Measurements from ENCODE around the gene VPS13D. TPM values are rescaled to one million over a fixed set of nuclear protein-coding genes. Genes with fewer than 3 reads are reported as not detected.

VPS13D gene
- total and polyA plus RNA-seq, 11 donors, result 32.1 to 301 (median 90.7) TPM

- H3K36me3 ChIP-seq, result peaks cover 0 to 94% (median 63%) of the 10 kb centered on the region in 9 donors
- ATAC-seq (no peak), DNase-seq (no peak)
- H3K4me3 ChIP-seq, result no peak overlapping the region
- peaks cover 0 to 9% (median 0%) of the 10 kb centered on the region in 12 donors for H3K9me3 ChIP-seq
- no peaks in the 10 kb centered on the region for H3K27me3 ChIP-seq
- WGBS, 4 donors, result 69 to 76% (median 73%) methylated on average over 5 of the region's 5 CpGs
- H3K27ac ChIP-seq, result no peak overlapping the region
- intact Hi-C loops (cut with DNase I), result no loop called here
- TF ChIP-seq, protein P1, sequence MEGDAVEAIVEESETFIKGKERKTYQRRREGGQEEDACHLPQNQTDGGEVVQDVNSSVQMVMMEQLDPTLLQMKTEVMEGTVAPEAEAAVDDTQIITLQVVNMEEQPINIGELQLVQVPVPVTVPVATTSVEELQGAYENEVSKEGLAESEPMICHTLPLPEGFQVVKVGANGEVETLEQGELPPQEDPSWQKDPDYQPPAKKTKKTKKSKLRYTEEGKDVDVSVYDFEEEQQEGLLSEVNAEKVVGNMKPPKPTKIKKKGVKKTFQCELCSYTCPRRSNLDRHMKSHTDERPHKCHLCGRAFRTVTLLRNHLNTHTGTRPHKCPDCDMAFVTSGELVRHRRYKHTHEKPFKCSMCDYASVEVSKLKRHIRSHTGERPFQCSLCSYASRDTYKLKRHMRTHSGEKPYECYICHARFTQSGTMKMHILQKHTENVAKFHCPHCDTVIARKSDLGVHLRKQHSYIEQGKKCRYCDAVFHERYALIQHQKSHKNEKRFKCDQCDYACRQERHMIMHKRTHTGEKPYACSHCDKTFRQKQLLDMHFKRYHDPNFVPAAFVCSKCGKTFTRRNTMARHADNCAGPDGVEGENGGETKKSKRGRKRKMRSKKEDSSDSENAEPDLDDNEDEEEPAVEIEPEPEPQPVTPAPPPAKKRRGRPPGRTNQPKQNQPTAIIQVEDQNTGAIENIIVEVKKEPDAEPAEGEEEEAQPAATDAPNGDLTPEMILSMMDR (IDR thresholded peaks at IDR 0.05), result no peak
- TF ChIP-seq POLR2A (IDR thresholded peaks at IDR 0.05), result no peak
- H3K4me1 ChIP-seq, result peaks cover 0 to 28% (median 0%) of the 10 kb centered on the region in 12 donors
Measured at GRCh38 chr1:12415038-12415466, 185.2 kb downstream of the VPS13D start.

- Histone ChIP-seq H3K36me3 (peaks cover 0 to 93% (median 64%) of the 10 kb centered on the region in 9 donors), H3K4me3 (no peak overlapping the region), H3K9me3 (no peaks in the 10 kb centered on the region), H3K27ac (no peak overlapping the region), H3K27me3 (no peaks in the 10 kb centered on the region), H3K4me1 (peaks cover 0 to 33% (median 0%) of the 10 kb centered on the region in 12 donors)
- WGBS, 4 donors, result 90 to 93% (median 91%) methylated on average over 1 of the region's 1 CpG
- DNase-seq (no peak), ATAC-seq (no peak)
- no peak for TF ChIP-seq POLR2A (IDR thresholded peaks at IDR 0.05)
- TF ChIP-seq, protein P1 (IDR thresholded peaks at IDR 0.05), result no peak
- intact Hi-C loops (cut with DNase I), result no loop called here
Measured at GRCh38 chr1:12416101-12416500, 186.3 kb downstream of the VPS13D start.

DNA sequence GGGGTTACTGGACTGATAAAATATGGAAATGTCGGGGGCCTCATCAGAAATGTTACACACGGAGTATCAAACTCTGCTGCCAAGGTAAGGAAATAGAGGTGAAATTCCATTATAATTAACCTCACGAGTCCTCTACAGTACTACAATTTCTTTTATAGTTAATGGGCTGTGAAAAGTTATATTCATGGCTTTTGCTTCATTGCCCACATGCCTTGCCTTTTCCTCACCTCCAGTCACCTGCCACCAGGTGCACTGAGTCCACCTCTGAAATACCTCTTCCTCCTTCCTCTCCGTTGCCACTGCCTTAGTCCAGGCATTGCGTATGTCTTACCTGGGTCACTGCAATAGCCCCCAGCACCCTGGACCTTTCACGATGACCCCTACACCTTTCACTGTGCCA, 186.9 kb downstream of the VPS13D start:
- WGBS, 4 donors, result 89 to 94% (median 91%) methylated on average over 6 of the region's 6 CpGs
- H3K27me3 ChIP-seq, result no peaks in the 10 kb centered on the region
- intact Hi-C loops (cut with DNase I), result no loop called here

GRCh38 chr1:12417389-12417788, 187.6 kb downstream of the VPS13D start:
- no peaks in the 10 kb centered on the region for H3K27me3 ChIP-seq
- H3K27ac ChIP-seq, result no peak overlapping the region
- H3K36me3 ChIP-seq, result peaks cover 0 to 86% (median 59%) of the 10 kb centered on the region in 9 donors
- H3K9me3 ChIP-seq, result no peaks in the 10 kb centered on the region
- intact Hi-C loops (cut with DNase I), result no loop called here
- WGBS, 4 donors, result 89 to 96% (median 95%) methylated on average over 7 of the region's 7 CpGs
- H3K4me1 ChIP-seq, result peaks cover 0 to 34% (median 2%) of the 10 kb centered on the region in 12 donors
- ATAC-seq (no peak), DNase-seq (no peak)
- H3K4me3 ChIP-seq, result no peak overlapping the region
- no peak for TF ChIP-seq POLR2A (IDR thresholded peaks at IDR 0.05)
- TF ChIP-seq, protein P1 (IDR thresholded peaks at IDR 0.05), result no peak

More for the DNA sequence above, 186.9 kb downstream of the VPS13D start:
- DNase-seq (no peak), ATAC-seq (no peak)
- no peak overlapping the region for H3K27ac ChIP-seq
- peaks cover 0 to 33% (median 0%) of the 10 kb centered on the region in 12 donors for H3K4me1 ChIP-seq
- H3K4me3 ChIP-seq, result no peak overlapping the region
- no peaks in the 10 kb centered on the region for H3K9me3 ChIP-seq
- no peak for TF ChIP-seq POLR2A (IDR thresholded peaks at IDR 0.05)
- TF ChIP-seq, protein P1 (IDR thresholded peaks at IDR 0.05), result no peak
- peaks cover 0 to 90% (median 61%) of the 10 kb centered on the region in 9 donors for H3K36me3 ChIP-seq
